Measurements from ENCODE around the gene NDRG3. TPM values are rescaled to one million over a fixed set of nuclear protein-coding genes. Genes with fewer than 3 reads are reported as not detected.

The NDRG3 gene
- polyA plus RNA-seq, 1 donor from 2014 or later, result 61.0 TPM

DNA sequence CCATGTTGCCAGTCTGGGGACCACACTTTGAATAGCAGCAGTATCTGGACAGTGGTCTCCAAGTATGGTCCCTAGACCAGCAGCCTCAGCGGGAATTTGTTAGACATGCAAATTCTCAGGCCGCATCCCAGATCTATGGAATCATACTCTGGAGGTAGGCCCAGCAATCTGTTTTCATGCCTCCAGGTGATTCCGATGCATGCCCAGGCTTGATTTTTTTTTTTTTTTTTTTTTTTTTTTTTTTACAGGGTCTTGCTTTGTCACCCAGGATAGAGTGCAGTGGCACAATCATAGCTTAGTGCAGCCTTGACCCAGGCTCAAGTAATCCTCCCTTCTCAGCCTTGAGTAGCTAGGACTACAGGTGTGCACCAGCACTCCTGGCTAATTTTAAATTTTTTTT, 99.2 kb downstream of the NDRG3 start:
- H3K4me3 ChIP-seq (ENCODE audit: low read length), result no peak overlapping the region
- no peak overlapping the region for H2AFZ ChIP-seq (ENCODE audit: low read depth, low read length)
- no peaks in the 10 kb centered on the region for H3K9me2 ChIP-seq (ENCODE audit: insufficient read depth, low read length)
- H3K4me2 ChIP-seq (ENCODE audit: low read length), result no peak overlapping the region
- TF ChIP-seq EP300 (conservative IDR thresholded peaks at IDR 0.05; ENCODE audit: poor library complexity, severe bottlenecking) (no peak), EZH2 (IDR thresholded peaks at IDR 0.05; ENCODE audit: borderline replicate concordance, insufficient read depth, low read length, poor library complexity, severe bottlenecking) (no peak), SMC3 (conservative IDR thresholded peaks at IDR 0.05; ENCODE audit: poor library complexity) (no peak), TAF1 (IDR thresholded peaks at IDR 0.05; ENCODE audit: low read depth) (no peak), MXI1 (conservative IDR thresholded peaks at IDR 0.05; ENCODE audit: poor library complexity, severe bottlenecking) (no peak), POLR2AphosphoS5 (IDR thresholded peaks at IDR 0.05) (no peak), RAD21 (conservative IDR thresholded peaks at IDR 0.05) (no peak)
- TF ChIP-seq, protein P1, sequence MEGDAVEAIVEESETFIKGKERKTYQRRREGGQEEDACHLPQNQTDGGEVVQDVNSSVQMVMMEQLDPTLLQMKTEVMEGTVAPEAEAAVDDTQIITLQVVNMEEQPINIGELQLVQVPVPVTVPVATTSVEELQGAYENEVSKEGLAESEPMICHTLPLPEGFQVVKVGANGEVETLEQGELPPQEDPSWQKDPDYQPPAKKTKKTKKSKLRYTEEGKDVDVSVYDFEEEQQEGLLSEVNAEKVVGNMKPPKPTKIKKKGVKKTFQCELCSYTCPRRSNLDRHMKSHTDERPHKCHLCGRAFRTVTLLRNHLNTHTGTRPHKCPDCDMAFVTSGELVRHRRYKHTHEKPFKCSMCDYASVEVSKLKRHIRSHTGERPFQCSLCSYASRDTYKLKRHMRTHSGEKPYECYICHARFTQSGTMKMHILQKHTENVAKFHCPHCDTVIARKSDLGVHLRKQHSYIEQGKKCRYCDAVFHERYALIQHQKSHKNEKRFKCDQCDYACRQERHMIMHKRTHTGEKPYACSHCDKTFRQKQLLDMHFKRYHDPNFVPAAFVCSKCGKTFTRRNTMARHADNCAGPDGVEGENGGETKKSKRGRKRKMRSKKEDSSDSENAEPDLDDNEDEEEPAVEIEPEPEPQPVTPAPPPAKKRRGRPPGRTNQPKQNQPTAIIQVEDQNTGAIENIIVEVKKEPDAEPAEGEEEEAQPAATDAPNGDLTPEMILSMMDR (IDR thresholded peaks at IDR 0.05; ENCODE audit: poor library complexity, severe bottlenecking), result no peak
- TF ChIP-seq, protein P2, sequence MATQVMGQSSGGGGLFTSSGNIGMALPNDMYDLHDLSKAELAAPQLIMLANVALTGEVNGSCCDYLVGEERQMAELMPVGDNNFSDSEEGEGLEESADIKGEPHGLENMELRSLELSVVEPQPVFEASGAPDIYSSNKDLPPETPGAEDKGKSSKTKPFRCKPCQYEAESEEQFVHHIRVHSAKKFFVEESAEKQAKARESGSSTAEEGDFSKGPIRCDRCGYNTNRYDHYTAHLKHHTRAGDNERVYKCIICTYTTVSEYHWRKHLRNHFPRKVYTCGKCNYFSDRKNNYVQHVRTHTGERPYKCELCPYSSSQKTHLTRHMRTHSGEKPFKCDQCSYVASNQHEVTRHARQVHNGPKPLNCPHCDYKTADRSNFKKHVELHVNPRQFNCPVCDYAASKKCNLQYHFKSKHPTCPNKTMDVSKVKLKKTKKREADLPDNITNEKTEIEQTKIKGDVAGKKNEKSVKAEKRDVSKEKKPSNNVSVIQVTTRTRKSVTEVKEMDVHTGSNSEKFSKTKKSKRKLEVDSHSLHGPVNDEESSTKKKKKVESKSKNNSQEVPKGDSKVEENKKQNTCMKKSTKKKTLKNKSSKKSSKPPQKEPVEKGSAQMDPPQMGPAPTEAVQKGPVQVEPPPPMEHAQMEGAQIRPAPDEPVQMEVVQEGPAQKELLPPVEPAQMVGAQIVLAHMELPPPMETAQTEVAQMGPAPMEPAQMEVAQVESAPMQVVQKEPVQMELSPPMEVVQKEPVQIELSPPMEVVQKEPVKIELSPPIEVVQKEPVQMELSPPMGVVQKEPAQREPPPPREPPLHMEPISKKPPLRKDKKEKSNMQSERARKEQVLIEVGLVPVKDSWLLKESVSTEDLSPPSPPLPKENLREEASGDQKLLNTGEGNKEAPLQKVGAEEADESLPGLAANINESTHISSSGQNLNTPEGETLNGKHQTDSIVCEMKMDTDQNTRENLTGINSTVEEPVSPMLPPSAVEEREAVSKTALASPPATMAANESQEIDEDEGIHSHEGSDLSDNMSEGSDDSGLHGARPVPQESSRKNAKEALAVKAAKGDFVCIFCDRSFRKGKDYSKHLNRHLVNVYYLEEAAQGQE (IDR thresholded peaks at IDR 0.05; ENCODE audit: borderline replicate concordance), result no peak
- H3K9ac ChIP-seq (ENCODE audit: low read length), result no peak overlapping the region
- H3K27ac ChIP-seq (ENCODE audit: low read length), result no peak overlapping the region
- H4K20me1 ChIP-seq (ENCODE audit: insufficient read depth), result no peaks in the 10 kb centered on the region
- H3K27me3 ChIP-seq (ENCODE audit: insufficient read depth, low read depth, low read length), result no peaks in the 10 kb centered on the region
- no peaks in the 10 kb centered on the region for H3F3A ChIP-seq (ENCODE audit: insufficient read depth, low read length, poor library complexity, severe bottlenecking)
- H3K9me3 ChIP-seq (ENCODE audit: low read length), result no peaks in the 10 kb centered on the region
- no peaks in the 10 kb centered on the region for H3K79me2 ChIP-seq (replicated peaks; ENCODE audit: insufficient read depth, low read length)
- no peaks in the 10 kb centered on the region for H3K36me3 ChIP-seq (ENCODE audit: insufficient read depth, low read length)

DNA sequence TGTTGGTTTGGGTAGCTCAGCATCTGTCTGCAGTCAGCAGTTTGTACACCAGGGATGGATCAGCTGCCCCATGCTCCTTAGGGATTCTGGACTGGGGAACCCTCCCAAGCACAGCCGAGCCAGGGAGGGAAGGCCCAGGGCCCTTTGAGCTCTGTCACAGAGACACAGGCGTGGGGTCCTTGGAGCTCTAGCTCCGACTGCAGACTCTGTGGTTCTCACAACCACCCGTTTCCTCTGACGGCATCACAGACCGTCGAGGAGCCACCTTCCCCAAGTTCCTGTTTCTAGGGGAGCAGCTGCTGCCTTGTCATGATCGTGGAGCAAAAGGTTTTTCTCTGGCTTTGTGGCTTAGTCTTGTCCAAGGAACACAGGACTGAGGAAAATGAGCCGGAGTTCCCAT, 99.9 kb downstream of the NDRG3 start, which contains the start of gene SLA2:
Gene SLA2 (minus strand): TSS at position 199 of the 400 bp plus-strand sequence. CDS start 4,861 bp downstream, outside the sequence.
- H3K27ac ChIP-seq (ENCODE audit: low read length), result no peak within 1 kb of the TSS
- H3K9me2 ChIP-seq (ENCODE audit: insufficient read depth, low read length), result no peaks in the 10 kb centered on the region
- no peak within 1 kb of the TSS for H2AFZ ChIP-seq (ENCODE audit: low read depth, low read length)

More for the DNA sequence above, 99.9 kb downstream of the NDRG3 start, which contains the start of gene SLA2:
- H3K4me3 ChIP-seq (ENCODE audit: low read length), result no peak within 1 kb of the TSS
- TF ChIP-seq, protein P2 (IDR thresholded peaks at IDR 0.05; ENCODE audit: borderline replicate concordance), result no peak
- TF ChIP-seq POLR2AphosphoS5 (IDR thresholded peaks at IDR 0.05) (no peak), MXI1 (conservative IDR thresholded peaks at IDR 0.05; ENCODE audit: poor library complexity, severe bottlenecking) (no peak), EZH2 (IDR thresholded peaks at IDR 0.05; ENCODE audit: borderline replicate concordance, insufficient read depth, low read length, poor library complexity, severe bottlenecking) (no peak), EP300 (conservative IDR thresholded peaks at IDR 0.05; ENCODE audit: poor library complexity, severe bottlenecking) (no peak), SMC3 (conservative IDR thresholded peaks at IDR 0.05; ENCODE audit: poor library complexity) (no peak), TAF1 (IDR thresholded peaks at IDR 0.05; ENCODE audit: low read depth) (no peak), RAD21 (conservative IDR thresholded peaks at IDR 0.05) (no peak)
- TF ChIP-seq, protein P1 (IDR thresholded peaks at IDR 0.05; ENCODE audit: poor library complexity, severe bottlenecking), result no peak
- H3K4me2 ChIP-seq (ENCODE audit: low read length), result no peak within 1 kb of the TSS
- H3K9ac ChIP-seq (ENCODE audit: low read length), result no peak within 1 kb of the TSS
- no peaks in the 10 kb centered on the region for H3K27me3 ChIP-seq (ENCODE audit: insufficient read depth, low read depth, low read length)
- no peaks in the 10 kb centered on the region for H3K36me3 ChIP-seq (ENCODE audit: insufficient read depth, low read length)
- H3F3A ChIP-seq (ENCODE audit: insufficient read depth, low read length, poor library complexity, severe bottlenecking), result no peaks in the 10 kb centered on the region
- no peaks in the 10 kb centered on the region for H4K20me1 ChIP-seq (ENCODE audit: insufficient read depth)
- H3K79me2 ChIP-seq (replicated peaks; ENCODE audit: insufficient read depth, low read length), result no peaks in the 10 kb centered on the region
- no peaks in the 10 kb centered on the region for H3K9me3 ChIP-seq (ENCODE audit: low read length)
